Measurements from ENCODE around the gene CHMP1B. TPM values are rescaled to one million over a fixed set of nuclear protein-coding genes. Genes with fewer than 3 reads are reported as not detected.

The CHMP1B gene
- total RNA-seq, 1 donor from 2014 or later = 20.5 TPM

DNA sequence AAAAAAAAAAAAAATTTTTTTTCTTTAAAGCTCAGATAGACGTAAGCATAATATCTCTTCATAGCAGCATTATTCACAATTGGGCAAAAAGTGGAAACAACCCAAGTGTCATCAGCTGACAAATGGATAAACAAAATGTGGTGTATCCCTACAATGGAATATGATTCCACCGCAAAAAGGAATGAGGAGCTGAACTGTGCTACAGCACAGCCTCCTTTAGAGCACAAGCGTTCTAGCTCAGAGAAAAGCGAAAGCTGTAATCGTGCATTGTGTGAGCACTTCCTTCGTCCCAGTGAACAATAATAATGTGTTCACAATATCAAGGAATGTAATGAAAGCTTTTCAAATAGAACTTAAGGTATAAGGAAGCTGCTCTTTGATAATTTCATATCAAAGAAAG, 11.7 kb upstream of the CHMP1B start:
- intact Hi-C loops (cut with micrococcal nuclease) = no loop called here

GRCh38 chr18:11840493-11840892, 10.7 kb upstream of the CHMP1B start:
- intact Hi-C loops (cut with micrococcal nuclease) = no loop called here

DNA sequence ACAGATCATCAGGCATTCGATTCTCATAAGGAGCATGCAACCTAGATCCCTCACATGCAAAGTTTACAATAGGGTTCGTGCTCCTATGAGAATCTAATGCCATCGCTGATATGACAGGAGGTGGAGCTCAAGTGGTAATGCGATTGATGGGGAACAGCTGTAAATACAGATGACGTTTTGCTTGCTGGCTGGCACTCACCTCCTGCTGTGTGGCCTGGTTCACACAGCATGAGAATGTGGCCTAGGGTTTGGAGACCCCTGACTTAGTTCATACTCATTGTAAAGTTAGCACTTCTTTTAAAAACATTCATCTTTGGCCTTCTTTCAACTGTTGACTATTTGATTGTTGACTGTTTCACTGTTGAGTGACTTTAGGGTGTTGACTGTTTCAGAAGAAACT, 8.7 kb upstream of the CHMP1B start:
- intact Hi-C loops (cut with micrococcal nuclease) = no loop called here

DNA sequence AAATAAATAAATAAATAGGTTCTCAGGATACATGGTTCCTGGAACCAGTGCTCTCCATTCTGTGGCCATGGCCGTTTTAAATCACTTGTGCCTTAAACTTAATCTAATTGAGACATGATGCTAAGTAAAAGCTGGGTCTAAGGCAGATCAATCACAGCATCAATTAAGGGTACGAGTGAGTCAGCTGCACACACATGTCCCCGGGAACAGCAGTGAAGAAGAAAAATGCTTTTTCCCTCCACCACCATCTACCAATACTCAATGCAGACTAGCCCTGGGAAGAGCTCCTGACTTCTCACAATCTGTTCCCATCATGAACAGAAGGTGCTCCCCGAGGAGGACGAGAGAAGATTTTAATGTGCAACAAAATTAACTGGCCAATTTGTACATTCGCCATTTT, 6.8 kb upstream of the CHMP1B start:
- intact Hi-C loops (cut with micrococcal nuclease) = no loop called here

GRCh38 chr18:11845654-11846053, 5.6 kb upstream of the CHMP1B start:
- intact Hi-C loops (cut with micrococcal nuclease) = no loop called here

DNA sequence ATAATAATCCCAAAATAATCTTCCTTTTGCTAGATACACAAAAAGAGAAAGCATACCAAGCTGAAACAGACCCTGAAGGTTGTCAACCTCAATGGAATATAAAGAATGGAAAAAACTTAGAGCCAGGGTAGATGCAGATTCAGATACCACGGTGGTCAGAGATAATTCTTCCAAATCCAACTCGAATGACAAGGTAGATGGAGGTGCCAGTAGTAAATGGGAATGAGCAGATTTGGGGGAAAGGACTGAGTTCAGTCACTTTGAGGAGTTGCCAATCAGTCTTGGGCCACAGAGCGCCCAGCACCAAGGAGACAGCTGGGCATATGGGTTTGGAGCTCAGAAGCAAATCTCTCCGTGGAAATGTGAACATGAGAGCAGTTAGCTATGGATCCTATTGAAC, 3.4 kb upstream of the CHMP1B start:
- intact Hi-C loops (cut with micrococcal nuclease) = no loop called here

DNA sequence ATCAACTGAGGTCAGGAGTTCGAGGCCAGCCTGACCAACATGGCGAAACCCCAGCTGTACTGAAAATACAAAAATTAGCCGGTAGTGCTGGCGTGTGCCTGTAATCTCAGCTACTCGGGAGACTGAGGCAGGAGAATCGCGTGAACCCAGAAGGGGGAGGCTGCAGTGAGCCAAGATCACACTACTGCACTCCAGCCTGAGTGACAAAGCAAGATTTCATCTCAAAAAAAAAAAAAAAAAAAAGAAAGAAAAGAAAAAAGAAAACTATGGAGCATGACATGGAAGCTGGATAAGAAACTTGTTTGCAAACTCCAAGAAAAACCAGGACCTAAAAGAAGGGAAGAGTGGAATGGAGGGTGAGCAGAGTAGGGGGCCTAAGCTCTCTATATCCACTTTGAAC, 1.9 kb upstream of the CHMP1B start:
- intact Hi-C loops (cut with micrococcal nuclease) = no loop called here

- intact Hi-C loops (cut with micrococcal nuclease) = loop anchor here (5.0 kb wide), 2 partner anchors 1032 to 1323 kb away; partner anchors contain the start of genes NAPG and PTPN2
These were observed 1.2 kb upstream of the CHMP1B start for GRCh38 chr18:11849841-11850634.

GRCh38 chr18:11850821-11851145, 430 bp upstream of the CHMP1B start:
- intact Hi-C loops (cut with micrococcal nuclease) = loop anchor here (1.0 to 5.0 kb wide), 5 partner anchors 58 to 1323 kb away; partner anchors contain the start of genes AFG3L2, IMPA2, MPPE1 and NAPG

- intact Hi-C loops (cut with micrococcal nuclease) = loop anchor here (1.0 to 5.0 kb wide), 5 partner anchors 56 to 1325 kb away; partner anchors contain the start of genes AFG3L2, IMPA2, MPPE1 and NAPG
These were observed 659 bp downstream of the CHMP1B start for GRCh38 chr18:11851806-11852337.

DNA sequence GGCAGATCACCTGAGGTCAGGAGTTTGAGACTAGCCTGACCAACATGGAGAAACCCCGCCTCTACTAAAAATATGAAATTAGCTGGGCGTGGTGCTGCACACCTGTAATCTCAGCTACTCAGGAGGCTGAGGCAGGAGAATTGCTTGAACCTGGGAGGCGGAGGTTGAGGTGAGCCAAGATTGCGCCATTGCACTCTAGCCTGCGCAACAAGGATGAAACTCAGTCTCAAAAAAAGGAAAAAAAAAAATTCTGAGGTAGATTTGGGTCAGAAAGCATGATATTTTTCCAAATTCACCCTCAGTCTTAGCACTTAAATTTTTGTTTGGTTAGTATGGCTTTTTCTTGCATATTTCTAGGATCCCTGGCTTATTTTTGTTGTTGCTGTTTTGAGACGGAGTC, 3.3 kb downstream of the CHMP1B start:
- intact Hi-C loops (cut with micrococcal nuclease) = loop anchor here (5.0 kb wide), 2 partner anchors 1028 to 1327 kb away; partner anchors contain the start of genes NAPG and PTPN2

DNA sequence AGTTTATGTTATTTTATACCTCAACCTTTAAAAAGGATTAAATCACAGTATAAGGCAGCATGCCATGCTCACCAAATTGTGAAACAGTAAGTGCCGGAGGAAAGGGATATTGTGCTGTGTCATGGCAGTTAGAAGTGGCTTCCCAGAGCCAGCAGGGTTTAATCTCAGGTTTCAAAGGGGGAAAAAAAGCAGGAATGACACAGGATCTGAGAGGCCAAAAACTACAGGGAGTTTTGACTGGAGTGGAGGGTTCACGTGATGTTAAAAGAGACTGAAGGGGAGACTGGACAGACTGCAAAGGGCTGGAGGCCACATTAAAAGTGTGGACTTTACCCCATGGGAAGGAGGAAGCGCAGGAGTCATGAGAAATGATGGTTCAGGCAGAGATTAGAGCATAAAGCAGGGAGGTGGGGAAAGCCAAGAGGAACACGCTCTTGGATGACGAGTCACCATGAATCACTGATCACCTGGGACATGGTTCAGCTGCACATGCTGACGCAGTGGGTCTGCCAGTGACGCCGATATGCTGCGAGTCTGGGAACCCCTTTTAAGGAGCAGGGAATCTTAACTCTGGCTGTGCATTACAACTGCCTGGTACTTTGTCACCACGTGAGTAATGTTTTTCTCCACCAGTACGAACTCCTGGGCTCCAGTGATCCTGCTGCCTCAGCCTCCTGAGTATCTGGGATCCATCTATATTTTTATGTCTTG, 6.1 kb downstream of the CHMP1B start:
- intact Hi-C loops (cut with micrococcal nuclease) = no loop called here

DNA sequence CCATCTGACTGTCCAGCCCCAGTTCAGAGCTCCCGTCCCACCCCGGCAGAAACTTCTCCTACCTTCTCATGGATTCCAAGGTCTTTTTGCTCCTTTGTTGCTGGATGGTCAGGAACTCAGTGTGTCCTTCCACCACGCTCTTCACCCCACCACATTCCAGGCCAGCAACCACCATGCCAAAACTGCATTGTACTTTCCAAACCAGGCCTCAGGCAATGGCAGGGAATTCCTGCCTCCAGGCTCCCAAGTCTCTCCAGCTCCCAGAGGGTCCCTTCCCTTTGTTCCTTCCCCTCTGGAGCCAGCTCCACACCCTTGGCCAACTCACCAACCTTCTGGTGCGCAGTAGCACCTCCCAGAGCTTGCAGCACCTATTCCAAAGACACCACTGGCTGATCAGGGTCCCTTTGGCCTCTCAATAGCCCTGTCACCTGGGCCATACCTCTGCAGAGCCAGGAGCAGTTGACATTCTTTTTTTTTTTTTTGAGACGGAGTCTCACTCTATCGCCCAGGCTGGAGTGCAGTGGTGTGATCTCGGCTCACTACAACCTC, 8.1 kb downstream of the CHMP1B start:
- intact Hi-C loops (cut with micrococcal nuclease) = no loop called here

GRCh38 chr18:11859903-11860407, 8.7 kb downstream of the CHMP1B start:
- intact Hi-C loops (cut with micrococcal nuclease) = no loop called here

GRCh38 chr18:11860594-11861450, 9.6 kb downstream of the CHMP1B start:
- intact Hi-C loops (cut with micrococcal nuclease) = no loop called here

- intact Hi-C loops (cut with micrococcal nuclease) = no loop called here
These were observed 10.5 kb downstream of the CHMP1B start for GRCh38 chr18:11861583-11862288.

DNA sequence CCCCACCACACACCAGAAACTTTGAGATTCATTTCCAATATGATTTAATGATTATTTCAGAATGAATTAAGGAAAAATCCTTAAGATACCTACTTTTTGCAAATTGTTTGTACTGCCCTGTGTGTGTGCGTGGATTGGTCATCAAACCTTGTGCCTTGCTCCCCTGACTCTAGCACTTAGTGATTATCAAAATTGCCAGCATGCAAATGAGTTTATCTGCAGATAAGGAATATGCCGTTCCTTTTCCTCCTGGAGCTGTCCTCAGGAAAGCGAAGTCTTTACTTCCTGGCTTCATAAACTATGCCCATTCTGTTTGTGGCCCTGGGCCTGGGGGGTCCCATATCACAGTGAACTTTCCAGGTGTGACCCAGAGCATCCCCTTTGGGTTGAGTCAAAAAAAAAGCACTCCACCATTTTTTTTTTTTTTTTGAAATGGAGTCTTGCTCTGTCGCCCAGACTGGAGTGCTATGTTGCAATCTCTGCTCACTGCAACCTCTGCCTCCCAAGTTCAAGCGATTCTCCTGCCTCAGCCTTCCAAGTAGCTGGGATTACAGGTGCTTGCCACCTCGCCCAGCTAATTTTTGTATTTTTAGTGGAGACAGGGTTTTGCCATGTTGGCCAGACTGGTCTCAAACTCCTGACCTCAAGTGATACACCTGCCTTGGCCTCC, 11.4 kb downstream of the CHMP1B start:
- intact Hi-C loops (cut with micrococcal nuclease) = no loop called here

DNA sequence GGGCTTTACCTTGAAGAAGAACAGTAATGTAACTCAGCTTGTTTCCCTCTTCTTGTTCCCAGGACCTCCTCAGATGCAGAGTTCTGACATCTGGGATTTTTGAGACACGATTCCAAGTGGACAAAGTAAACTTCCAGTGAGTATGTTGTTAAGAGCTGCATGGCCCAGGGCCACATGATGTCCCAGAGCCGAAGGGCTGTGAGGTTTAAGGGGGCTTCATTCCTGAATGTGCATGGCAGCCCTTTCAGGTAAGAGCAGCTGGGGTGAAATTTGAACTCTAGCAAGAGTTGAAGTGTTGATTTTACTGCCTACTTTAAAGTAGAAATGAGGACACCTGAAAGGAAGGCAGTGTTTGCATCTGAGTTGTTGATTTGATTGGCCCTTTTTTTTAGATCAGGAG, 13.3 kb downstream of the CHMP1B start:
- intact Hi-C loops (cut with micrococcal nuclease) = no loop called here

DNA sequence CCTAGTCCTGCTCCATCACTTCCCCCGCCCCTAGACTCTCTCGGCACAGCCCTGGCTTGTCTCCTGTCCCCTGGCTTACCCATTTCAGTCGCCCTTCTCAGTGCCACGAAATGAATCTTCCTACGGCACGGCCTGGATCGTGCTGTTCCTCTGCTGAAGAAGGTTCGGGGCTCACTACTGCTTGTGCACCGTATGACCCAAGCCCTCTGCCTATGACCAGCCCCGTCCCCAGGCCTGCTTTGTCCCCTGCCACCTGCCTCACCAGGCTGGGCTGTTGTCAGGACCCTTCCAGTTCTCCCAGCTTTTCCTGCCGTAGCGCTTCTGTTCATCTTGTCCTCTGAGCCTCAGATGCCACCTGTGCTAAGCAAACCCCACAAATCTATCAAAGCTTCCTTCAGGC, 13.9 kb downstream of the CHMP1B start:
- intact Hi-C loops (cut with micrococcal nuclease) = no loop called here

- intact Hi-C loops (cut with micrococcal nuclease) = no loop called here
These were observed 15.1 kb downstream of the CHMP1B start for GRCh38 chr18:11866329-11866728.
